CD4-positive, alpha-beta T cell treated with Interleukin-2 at 100 ng/mL for 4 hours (primary cell): ENCODE data around the gene AIF1L.
"Not testable (repeated sequence)": the region's sequence is repeated elsewhere in the genome, so short reads cannot be mapped to it uniquely, and the experiment has no call there.

Experiments
- DNase-seq: peaks from one replicate; pipeline ENCODE4 v3.0.0-alpha.2; 2020; ENCODE audit warnings: low spot score

Gene AIF1L

DNA sequence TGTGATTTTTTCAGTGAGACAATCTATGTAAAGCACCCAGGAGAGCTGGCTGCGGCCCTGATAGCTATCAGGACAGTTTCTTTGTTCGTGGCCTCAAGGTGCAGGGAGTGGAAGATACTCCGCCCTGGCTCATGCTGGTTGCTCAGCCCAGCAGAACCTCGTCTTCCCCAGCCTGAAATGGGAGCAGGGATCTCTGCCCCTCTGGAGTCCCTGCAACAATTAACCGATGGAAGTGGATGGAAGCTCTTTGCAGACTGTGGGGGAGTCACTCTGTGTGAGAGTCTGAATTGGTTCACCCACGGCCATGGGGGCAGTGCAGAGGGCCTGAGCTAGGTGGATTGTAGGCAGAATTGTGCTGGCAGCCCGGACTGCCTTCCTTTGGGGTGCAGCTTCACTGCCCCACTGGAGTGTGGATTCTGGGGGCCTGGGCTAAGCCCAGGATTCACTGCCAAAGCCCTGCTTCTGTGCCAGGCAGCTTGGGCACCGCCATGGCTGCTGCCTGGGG lies 2.8 kb downstream of the AIF1L start:
- no peak for DNase-seq

DNA sequence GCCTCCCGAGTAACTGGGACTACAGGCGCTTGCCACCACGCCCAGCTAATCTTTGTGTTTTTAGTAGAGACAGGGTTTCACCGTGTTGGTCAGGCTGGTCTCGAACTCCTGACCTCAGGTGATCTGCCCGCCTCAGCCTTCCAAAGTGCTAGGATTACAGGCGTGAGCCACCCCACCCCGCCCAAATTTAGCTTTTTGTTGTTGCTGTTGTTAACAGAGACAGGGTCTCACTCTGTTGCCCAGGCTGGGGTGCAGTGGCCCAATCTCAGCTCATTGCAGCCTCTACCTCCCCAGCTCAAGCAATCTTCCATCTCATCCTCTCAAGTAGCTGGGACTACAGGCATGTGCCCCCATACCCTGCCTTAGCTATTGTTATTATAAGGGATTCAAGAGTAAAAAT lies 3.5 kb downstream of the AIF1L start:
- not testable (repeated sequence) for DNase-seq

DNA sequence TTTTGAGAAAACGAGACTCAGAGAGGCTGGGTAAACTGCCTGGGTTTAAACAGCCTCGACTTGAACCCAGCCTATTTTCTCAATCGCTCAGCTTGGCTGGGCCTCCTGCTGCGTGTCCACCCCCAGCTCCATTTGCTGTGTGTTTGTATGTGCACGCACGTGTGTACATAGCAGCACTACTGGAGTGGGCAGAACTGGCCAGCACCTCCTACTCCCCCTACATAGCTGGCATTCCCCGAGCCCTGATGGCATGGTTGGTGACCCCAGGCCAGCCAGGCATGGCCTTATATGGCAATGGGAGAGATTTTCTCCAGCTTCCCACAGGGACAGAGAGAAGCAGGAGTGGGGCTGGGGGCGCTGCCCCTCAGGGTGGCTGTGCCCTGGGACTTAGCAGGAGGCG lies 4.1 kb downstream of the AIF1L start:
- no peak for DNase-seq

DNA sequence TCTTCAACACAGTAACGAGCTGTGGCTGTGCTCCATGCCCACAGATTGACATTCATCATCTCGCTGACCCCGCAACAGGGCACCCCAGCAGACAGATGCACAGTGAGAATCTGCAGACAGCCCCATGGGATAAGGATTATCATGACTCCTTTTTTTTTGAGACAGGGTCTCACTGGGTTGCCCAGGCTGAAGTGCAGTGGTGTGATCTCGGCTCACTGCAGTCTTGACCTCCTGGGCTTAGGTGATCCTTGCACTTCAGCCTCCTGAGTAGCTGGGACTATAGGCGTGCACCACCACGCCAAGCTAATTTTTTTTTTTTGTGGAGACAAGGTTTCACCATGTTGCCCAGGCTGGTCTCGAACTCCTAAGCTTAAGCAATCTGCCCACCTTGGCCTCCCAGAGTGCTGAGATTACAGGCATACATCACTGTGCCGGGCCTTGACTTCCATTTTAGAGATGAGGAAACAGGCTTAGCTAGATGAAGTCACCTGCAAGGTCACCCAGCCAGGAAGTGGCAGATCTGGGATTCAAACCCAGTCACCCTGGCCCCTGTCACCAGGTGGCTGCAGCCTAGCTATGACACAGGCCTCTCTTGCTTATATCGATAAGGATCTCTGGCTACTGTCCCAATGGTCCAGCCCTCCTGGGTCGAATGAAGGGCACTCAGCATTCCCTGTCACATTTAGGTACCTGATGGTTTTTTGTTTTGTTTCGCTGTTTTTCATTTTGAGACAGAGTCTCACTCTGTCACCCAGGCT lies 5.1 kb downstream of the AIF1L start:
- DNase-seq: no peak

DNA sequence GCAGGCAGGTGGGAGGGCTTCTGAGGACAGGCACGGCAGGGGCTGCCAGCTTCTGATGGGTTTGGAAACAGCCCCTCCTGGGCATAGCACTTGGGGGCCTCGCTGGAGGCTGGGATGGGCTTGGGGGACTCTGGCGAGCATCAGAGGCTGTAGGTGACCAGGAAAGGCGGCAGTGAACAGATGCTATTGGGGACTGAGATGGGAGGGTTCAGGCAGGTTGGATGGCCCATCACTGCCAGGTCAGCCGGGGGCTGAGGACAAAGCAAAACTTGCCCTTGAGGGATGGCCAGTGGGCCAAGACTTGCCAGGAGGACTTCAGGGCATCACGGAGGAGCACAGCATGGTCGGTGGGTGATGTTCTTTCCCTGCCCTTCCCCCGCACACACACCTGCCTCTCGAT lies 6.7 kb downstream of the AIF1L start:
- DNase-seq: no peak

DNA sequence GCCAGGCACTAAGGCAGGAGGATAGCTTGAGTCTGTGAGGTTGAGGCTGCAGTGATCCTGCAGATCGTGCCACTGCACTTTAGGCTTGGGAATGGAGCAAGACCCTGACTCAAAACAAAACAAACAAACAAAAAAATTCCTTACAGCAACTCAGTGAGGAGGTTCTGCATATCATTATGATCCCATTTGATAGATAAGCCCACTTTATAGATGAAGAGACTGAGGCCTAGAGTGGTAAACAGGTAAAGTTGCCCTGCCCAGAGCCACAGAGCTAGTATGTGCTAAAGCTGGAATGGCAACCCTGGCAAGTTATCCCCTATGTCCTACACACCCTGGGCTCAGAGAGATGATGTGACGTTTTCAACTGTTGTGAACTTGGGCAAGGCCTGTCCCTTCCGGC lies 7.2 kb downstream of the AIF1L start:
- DNase-seq: no peak

DNA sequence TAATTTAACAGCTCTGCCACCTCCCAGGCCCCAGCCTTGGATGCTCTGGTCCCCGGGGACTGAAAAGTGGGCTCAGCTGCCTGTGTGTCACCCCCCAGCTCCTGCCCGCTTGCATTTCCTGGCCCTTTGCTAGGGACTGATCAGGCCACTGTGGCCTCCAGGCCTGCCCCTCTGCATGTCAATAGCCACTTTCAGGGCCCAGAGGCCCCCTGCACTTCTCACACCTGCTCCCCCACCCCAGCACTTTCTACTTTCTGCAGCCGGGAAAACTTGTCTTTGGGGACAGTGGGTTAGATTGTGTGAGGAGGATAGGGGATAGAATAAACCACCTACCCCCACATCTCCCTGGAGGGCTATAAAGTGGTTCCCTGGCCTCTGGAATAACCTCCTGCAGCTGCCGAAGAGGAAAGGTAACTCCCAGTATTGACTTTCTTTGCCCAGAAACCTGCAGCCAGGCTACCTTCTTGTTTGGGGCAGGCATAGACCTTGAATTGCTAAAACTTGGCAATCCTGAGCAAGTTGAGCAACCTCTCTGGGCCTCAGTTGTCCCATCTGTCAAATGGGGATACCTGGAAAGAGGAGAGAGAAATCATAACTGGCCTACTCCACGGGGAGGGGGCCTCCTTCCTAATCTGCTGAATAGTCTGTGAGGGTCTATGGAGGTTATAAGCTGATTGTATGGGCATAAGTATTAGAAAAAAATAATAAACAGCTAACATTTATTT lies 7.8 kb downstream of the AIF1L start:
- no peak for DNase-seq

DNA sequence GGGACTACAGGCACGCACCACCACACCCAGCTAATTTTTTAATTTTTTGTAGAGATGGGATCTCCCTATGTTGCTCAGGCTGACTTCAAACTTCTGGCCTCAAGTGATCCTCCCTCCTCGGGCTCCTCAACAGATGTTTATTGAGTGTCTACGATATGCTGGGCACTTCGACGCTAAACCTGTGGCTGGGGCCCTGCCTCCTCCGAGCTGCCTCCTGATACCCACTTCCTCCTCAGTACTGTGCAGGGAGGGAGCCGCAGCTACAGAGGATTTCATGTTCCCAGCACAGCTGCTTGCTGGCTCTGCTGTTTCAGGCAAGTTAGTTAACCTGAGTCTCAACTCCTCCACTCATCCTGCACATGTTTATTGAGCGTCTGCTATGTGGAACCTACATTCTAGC lies 9.6 kb downstream of the AIF1L start:
- DNase-seq: no peak

DNA sequence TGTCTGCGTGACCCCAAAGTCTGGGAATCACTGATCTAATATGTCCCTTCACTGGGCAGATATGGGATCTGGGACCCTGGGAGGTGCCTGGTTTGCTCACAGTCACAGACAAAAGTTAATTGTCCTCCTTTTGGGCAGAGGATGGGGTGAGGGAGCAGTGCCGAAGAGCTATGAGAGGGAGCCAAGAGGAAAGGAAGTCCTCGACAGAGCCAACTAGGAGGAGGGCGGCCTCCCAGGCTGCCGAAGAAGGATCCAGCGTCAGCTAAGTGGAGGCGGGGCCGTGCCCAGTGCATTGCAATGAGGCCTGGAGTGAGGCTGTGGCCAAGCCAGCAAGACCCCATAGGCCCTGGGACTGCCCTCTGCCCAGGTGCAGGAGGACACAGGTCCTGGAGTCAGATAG lies 11.4 kb downstream of the AIF1L start:
- DNase-seq: no peak

DNA sequence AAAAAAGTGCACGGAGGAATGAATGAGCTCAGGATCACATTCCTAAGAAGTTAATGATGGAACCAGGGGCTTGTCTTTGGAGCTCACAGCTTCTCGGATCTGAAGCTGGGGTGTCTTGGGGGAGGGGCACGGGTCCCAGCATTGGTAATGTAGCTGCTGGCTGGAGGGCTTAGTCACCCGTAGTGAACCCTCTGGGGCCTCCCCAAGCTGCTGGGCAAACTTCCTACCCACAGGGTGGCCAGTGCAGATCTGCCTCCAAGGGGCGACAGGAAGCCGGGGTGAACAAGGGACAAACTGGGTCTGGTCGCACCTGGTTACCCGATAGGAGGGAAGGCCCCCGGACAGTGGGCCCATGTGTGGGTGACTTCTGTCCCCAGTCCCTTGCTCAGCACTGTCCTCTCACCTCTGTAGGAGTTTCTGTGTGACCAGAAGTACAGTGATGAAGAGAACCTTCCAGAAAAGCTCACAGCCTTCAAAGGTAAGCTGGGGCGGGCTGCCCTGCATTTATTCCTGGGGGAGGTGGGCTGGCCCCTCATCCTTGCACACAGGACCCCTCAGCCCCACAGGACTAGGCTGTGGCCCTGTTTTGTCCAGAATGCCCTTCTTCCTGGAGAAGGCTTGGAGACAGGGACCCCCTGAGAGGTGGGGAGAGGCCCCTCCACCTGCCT lies 15.0 kb downstream of the AIF1L start:
- no peak for DNase-seq

DNA sequence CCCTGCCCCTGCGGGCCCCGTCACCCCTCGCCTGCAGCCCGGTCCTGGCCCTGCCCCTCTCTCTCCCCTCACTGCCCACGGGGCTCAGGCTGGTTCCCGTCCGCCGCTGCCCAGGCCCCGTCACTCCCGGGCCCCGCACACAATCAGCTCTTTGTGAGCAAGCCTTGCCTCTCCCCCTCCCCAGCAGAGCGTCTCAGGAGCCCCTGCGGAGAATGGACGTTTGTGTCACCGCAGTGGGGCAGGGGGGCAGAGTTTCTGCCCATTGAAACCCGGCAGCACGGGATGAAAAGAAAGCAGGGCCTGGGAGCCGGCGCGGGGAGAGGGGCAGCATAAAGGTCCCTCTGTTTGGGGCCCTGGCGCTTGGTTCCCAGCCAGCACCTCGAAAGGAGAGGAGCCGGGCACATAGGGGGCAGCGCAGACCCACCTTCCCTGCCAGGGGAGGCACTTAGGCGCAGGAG lies 15.6 kb downstream of the AIF1L start:
- no peak for DNase-seq

DNA sequence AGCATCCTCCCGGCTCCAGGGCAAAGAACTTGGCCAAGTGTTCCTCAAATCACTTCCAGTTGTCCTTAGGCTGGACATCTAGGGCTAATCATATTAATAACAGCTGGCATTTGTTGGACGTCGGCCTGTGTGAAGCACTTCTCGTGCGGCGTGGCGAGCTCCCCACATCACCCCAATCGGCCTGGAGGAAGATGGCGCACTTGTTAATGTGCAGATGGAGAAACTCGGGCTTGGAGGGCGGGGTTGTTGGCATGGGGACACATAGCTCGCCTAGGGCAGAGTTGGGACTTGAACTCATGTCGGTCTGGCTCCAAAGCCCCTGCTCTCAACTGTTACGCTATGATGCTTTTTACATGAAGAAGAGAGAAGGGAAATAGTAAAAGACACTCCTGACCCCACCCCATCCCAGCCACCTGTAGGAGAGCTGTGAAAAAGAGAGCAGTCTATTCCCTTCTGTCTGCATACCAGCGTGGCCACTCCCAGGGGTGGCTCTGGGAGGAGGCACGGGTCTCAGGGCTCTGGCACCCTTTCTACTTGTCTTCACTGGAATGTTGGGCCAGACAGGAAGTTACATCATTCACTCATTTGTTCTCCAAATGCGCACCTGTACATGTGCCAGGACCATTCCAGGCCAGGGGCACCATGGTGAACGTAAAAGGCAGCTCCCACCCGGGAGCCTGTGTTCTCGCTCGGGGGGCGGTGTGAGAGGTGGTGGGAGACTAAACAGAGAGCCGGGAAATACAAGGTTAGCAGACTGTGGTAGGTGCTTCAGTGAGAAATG lies 16.2 kb downstream of the AIF1L start:
- DNase-seq: no peak

DNA sequence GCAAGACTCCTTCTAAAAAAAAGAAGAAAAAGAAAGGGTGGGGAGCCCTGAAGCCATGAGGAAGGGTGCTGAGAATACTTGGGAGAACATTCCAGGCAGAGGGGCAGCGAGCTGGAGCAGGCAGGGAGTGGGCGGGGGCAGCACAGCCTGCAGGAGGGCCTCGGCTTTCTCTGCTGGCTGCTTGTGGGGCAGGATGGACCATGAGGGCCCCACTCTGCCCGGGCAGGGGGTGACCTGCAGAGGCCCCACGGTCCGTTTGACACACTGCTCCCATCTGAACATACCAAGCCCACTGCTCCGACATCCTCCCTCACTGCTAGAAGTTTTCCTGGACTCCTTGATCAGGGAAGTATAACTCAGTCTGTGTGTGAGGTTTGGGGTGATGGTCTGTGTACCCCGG lies 17.3 kb downstream of the AIF1L start:
- DNase-seq: no peak

DNA sequence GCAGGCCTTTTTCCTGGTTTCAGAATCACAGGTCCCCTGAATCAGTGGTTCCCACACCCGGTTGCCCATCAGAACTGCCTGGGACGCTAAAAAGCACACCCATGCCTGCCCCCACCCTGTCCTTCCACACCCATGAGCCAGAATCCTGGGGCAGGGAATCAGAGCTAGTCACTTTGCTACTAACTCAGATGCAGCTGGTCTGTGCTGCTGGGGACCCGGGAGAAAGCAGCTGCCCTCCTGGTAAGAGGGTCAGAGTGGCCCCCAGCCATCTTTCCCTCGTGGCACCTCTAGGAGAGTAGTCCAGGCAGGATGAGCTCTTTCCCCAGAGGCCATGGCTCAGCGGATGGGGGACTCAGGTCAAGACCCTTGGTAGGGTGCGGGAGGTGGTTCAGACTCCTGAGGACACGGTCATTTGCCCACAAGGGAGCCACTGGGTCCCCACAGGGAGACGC lies 17.8 kb downstream of the AIF1L start:
- DNase-seq: no peak

DNA sequence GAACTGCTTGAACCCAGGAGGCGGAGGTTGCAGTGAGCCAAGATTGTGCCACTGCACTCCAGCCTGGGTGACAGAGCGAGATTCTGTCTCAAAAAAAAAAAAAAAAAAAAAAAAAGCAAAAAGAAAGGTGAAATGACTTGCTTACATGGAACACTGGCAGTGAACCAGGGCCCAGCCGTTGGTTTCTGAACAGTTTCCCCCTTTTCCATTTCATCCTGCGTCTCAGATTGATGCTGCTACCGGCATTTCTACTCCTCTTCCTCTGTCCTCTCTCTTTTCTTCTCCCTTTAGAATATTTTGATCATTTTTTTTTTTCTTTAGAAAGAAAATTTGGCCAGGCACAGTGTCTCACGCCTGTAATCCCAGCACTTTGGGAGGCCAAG lies 19.0 kb downstream of the AIF1L start:
- DNase-seq: not testable (repeated sequence)

DNA sequence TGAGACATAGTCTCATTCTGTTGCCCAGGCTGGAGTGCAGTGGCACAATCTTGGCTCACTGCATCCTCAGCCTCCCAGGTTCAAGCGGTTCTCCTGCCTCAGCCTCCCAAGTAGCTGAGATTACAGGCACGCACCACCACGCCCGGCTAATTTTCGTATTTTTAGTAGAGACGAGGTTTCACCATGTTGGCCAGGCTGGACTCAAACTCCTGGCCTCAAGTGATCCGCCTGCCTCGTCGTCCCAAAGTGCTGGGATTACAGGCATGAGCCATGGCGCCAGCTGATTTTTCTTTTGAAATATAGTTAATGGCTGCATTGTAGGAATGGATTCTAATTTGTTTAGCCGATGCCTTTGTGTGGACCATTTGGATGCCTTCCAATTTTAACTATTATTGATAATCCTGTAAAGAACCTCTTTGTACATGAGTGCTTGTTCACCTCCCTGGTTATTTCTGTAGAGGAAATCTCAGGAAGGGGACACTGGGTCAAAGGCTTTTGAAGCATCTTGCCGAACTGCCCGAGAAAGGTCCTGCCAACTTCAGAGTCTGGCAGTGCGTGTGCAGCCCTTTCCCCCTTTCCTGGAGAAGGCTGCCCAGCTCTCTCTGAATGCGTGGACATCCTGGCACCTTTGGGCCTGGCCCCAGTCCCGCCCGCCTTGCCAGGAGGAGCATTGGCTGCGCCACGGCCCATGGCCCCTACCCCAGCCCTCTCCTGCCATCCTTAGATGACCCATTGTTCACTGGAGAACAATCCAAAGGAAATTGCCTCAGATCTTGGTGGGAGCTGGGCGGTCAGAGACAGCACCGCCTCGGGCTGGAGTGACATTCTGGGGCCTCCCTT lies 20.2 kb downstream of the AIF1L start:
- DNase-seq: no peak

DNA sequence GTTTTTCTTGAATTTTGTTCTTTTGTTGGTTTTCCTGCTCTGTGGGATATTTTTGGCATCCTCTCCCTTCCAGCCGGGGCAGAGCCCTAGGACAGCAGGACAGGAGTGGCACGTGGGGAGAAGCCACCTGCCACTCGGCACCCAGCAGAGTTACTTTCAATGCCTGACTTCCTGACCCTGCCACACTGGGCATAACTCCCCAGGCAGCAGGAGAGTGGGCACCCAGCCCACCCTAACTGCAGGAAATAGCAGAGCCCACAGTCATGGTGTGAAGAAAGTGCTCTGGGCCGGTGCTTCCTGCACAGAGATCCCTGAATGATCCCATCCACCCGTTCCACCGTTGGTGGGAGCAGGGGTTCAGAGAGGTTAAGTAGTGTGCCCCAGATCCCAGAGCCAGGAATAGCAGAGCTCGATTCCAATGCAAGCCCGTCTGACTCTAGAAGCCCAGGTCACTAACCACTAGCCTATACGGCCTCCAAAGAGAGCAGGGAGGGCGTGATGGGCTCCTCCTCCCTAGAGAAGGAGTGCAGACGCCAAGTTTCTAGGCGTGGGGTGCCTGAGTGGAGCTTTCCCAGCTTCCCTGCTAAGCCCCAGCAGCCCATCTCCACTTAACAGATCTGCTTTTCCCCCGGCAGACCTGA lies 20.9 kb downstream of the AIF1L start:
- no peak for DNase-seq

DNA sequence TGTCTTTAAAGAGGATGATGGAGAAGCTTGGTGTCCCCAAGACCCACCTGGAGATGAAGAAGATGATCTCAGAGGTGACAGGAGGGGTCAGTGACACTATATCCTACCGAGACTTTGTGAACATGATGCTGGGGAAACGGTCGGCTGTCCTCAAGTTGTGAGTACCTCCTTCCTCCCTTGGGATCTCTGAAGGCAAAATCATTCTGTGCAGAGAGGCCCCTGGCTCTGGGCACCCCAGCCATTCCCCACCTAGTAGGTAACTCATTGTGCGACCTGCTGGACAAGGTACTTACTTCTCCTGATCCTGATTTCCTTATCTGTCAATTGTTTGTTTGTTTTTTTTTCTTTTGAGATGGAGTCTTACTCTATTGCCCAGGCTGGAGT lies 21.4 kb downstream of the AIF1L start:
- DNase-seq: no peak

DNA sequence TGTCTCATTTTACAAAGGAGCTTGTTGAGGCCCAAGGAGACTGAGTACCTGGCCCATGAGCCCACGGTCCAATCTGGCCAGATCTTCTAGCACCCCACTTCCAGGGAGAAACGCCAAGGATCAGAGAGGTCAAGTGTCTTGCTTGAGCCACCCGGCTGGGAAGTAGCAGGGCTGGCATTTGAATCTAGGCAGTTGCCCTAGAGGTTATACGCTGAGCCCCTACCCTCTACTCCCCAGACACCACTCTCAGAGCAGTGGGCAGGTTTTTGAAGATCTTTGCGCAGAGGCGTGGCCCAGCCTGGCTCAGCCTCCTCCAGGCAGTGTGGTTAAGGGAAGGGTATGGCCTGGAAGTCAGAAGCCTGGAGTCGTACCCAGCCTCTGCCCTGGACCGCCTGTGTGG lies 23.3 kb downstream of the AIF1L start:
- DNase-seq: no peak

DNA sequence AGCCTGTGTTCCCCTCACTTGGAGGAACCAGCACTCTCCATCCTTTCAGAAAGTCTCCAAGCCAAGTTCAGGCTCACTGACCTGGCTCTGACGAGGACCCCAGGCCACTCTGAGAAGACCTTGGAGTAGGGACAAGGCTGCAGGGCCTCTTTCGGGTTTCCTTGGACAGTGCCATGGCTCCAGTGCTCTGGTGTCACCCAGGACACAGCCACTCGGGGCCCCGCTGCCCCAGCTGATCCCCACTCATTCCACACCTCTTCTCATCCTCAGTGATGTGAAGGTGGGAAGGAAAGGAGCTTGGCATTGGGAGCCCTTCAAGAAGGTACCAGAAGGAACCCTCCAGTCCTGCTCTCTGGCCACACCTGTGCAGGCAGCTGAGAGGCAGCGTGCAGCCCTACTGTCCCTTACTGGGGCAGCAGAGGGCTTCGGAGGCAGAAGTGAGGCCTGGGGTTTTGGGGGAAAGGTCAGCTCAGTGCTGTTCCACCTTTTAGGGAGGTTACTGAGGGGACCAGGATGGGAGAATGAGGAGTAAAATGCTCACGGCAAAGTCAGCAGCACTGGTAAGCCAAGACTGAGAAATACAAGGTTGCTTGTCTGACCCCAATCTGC lies 24.4 kb downstream of the AIF1L start:
- no peak for DNase-seq
